Sigmoid colon (tissue), 4 donors: Measurements from ENCODE around the gene CSNK2A1.

ENCODE experiments used
- CTCF ChIP-seq, 4 experiments: fragments of 450-650 bp in 3 of 4; fragments of 200-600 bp in 1 of 4; IDR thresholded peaks; one replicate each; pipeline ENCODE4 v1.5.1; 2016 to 2019; ENCODE audit warnings: antibody characterized with exemption in 4 of 4, mild to moderate bottlenecking in 3 of 4, moderate library complexity in 2 of 4
- POLR2AphosphoS5 ChIP-seq, 4 donors: sonication (generic); formaldehyde crosslinking; IDR thresholded peaks; one replicate each; pipeline ENCODE4 v1.6.1; 2017; ENCODE audit warnings: antibody characterized with exemption in 4 of 4

DNA sequence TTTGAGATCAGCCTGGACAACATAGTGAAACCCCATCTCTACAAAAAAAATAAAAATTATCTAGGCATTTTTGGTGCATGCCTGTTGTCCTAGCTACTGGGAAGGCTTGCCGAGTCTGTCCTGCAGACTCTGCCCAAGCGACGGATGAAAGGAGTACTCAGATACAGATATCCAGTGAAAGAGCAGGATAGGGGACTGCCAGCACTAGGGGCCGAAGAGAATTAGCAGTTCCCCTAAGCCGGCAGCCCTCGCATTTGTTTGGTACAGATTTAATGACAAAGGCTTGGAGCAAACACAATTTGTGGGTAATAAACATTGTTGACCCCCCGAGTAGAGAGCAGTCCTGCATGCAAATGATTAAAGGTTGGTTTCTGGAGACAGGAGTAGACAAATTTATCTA is 75.8 kb downstream of the CSNK2A1 start:
- TF ChIP-seq POLR2AphosphoS5 (IDR thresholded peaks at IDR 0.05) (no peak), CTCF (IDR thresholded peaks at IDR 0.05) (no peak)
